Ishikawa (cell line): Measurements from ENCODE around the gene BEND3.

ENCODE experiments used
- CEBPB ChIP-seq: IDR thresholded peaks from 2 replicates; pipeline ENCODE4 v1.6.1; 2012
- CREB1 ChIP-seq: IDR thresholded peaks from 2 replicates; pipeline ENCODE4 v1.6.1; 2012; ENCODE audit warnings: low read depth
- EGR1 ChIP-seq: IDR thresholded peaks from 2 replicates; pipeline ENCODE4 v1.6.1; 2012
- EP300 ChIP-seq: IDR thresholded peaks from 2 replicates; pipeline ENCODE4 v1.6.1; 2012; ENCODE audit warnings: borderline replicate concordance
- NFIC ChIP-seq: IDR thresholded peaks from 2 replicates; pipeline ENCODE4 v1.6.1; 2012
- RAD21 ChIP-seq: IDR thresholded peaks from 2 replicates; pipeline ENCODE4 v1.6.1; 2012; ENCODE audit warnings: low read depth
- TAF1 ChIP-seq: IDR thresholded peaks from 2 replicates; pipeline ENCODE4 v1.6.1; 2012; ENCODE audit warnings: low read depth, mild to moderate bottlenecking
- TCF12 ChIP-seq: IDR thresholded peaks from 2 replicates; pipeline ENCODE4 v1.6.1; 2012; ENCODE audit warnings: low read depth
- TEAD4 ChIP-seq: IDR thresholded peaks from 2 replicates; pipeline ENCODE4 v1.6.1; 2012
- YY1 ChIP-seq: IDR thresholded peaks from 2 replicates; pipeline ENCODE4 v1.6.1; 2012; ENCODE audit warnings: low read depth
- ZBTB7A ChIP-seq: IDR thresholded peaks from 2 replicates; pipeline ENCODE4 v1.6.1; 2012; ENCODE audit warnings: low read depth
- TF ChIP-seq, protein P1 (sequence below): IDR thresholded peaks from 2 replicates; pipeline ENCODE4 v1.6.1; 2012; ENCODE audit warnings: low read depth, mild to moderate bottlenecking
- TF ChIP-seq, protein P2 (sequence below): IDR thresholded peaks from 2 replicates; pipeline ENCODE4 v1.6.1; 2012

DNA sequence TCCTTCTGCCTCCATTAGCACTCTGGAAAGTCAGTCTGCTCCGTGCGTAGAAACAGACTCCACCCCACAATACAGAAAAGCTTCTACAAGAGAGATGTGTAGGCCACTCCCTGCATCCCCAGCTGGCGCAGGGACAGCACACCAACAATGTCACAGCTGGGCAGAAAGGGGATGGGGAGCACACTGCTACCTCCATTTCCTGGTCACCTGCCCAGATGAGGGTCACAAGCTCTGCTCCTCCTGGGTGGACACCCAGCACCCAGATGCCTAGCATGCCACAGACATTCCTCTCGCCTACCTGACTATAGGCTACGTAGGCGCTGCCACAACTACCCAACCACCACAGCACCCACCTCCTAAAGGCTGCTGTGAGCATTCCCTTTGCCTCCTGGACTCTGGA is 12.2 kb downstream of the BEND3 start:
- TF ChIP-seq YY1 (no peak), ZBTB7A (no peak), NFIC (no peak), EGR1 (no peak), CEBPB (no peak), RAD21 (no peak), EP300 (0 out of 2 replicates have a peak, but pooled peaks have one; percentile 18), CREB1 (no peak), TAF1 (no peak), TCF12 (no peak), TEAD4 (peak; percentile 95)
- TF ChIP-seq, protein P1, sequence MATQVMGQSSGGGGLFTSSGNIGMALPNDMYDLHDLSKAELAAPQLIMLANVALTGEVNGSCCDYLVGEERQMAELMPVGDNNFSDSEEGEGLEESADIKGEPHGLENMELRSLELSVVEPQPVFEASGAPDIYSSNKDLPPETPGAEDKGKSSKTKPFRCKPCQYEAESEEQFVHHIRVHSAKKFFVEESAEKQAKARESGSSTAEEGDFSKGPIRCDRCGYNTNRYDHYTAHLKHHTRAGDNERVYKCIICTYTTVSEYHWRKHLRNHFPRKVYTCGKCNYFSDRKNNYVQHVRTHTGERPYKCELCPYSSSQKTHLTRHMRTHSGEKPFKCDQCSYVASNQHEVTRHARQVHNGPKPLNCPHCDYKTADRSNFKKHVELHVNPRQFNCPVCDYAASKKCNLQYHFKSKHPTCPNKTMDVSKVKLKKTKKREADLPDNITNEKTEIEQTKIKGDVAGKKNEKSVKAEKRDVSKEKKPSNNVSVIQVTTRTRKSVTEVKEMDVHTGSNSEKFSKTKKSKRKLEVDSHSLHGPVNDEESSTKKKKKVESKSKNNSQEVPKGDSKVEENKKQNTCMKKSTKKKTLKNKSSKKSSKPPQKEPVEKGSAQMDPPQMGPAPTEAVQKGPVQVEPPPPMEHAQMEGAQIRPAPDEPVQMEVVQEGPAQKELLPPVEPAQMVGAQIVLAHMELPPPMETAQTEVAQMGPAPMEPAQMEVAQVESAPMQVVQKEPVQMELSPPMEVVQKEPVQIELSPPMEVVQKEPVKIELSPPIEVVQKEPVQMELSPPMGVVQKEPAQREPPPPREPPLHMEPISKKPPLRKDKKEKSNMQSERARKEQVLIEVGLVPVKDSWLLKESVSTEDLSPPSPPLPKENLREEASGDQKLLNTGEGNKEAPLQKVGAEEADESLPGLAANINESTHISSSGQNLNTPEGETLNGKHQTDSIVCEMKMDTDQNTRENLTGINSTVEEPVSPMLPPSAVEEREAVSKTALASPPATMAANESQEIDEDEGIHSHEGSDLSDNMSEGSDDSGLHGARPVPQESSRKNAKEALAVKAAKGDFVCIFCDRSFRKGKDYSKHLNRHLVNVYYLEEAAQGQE = no peak
- TF ChIP-seq, protein P2, sequence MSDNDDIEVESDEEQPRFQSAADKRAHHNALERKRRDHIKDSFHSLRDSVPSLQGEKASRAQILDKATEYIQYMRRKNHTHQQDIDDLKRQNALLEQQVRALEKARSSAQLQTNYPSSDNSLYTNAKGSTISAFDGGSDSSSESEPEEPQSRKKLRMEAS = 0 out of 2 replicates have a peak, but pooled peaks have one; percentile 25
